GM21360 (cell line): ENCODE data around the gene TMEM121.

Source experiments
- ATAC-seq: cut with Tn5 transposase; IDR thresholded peaks from one replicate; pipeline ENCODE4 v1.9.1; 2021; ENCODE audit warnings: mild to moderate bottlenecking, moderate library complexity; ENCODE audit not compliant: unreplicated experiment

Gene TMEM121

GRCh38 chr14:105486974-105487448, 39.4 kb upstream of the TMEM121 start:
- ATAC-seq = no peak

DNA sequence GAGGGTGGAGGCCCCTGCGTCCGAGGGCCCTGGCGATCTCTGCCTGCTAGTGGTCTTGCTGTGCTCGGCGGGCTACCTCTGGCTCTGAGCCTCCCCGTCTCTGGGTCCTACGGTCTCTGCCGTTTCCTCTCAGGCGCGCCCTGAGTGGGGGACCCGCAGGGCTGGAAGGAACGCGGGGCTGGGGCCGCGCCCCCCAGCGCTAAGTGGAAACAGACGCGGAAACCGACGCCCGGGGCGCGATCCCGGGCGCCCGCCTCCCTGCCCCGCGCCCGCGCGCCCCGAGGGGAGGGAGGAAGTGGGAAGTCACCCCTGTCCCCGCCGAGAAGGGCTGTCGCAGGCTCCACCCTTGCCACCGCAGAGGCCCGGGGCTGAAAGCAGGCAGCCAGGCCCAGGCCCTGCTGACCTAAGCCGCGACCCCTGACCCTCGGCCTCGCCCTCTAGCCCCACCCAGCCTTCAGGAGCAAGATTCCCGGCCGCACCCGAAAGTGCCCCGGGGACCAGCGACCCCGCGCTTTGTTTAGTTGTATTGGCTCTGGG, 38.9 kb upstream of the TMEM121 start:
- no peak for ATAC-seq

- ATAC-seq = no peak
Observed at GRCh38 chr14:105487986-105488777, 38.2 kb upstream of the TMEM121 start.

GRCh38 chr14:105488781-105489541, 37.4 kb upstream of the TMEM121 start:
- ATAC-seq = no peak

GRCh38 chr14:105489542-105490266, 36.7 kb upstream of the TMEM121 start:
- no peak for ATAC-seq

DNA sequence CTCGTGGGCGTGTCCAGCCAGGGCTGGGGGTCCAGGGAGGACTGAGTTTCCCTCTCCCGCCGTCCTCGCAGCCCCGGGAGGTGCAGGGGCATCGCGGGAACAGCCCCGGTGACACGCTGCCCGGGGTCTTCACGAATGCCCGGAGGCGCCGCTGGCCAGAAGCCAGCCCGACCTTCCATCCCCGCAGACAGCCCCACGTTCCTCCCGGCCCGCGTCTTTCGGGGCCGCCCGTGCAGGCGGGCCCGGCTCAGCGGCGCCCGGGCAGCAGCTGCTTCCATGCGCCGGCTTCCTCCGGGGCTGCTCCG, 36.2 kb upstream of the TMEM121 start:
- peak; percentile 1 for ATAC-seq

DNA sequence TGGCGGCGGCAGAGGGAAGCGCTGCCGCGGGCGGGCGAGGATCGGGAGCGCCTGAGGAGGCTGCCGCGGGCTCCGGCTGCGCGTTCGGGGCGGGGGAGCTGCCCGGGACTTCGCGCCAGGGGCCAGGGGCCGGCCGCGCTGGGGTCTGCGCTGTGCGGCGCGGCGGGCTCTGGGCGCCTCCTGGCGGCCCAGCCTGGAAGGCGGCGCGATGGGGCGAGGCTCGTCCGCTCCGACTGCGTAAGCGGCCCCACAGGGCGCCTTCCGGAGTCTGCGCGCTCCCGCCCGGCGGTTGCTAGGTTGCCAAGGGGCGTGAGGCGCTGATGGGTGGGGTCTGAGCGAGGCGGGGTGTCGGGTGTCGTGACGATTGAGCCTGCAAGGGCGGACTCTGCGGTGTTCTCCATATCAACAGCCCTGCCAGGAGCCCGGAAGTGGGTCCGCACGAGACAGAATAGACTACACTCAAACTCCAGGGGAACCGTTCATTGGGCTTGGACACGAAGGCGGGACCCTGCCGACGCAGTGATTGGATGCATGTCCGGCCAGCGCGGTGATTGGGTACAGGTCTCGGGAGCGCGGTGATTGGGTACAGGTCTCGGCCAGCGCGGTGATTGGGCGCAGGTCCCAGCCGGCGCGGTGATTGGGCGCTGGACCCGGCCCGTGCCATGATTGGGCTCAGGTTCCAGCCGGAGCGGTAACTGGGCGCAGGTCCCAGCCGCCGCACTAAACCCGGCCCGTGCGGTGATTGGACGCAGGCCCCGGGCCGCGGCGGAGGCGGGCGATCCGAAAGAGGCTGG, 35.6 kb upstream of the TMEM121 start, which contains the start of gene TEDC1:
Gene TEDC1 (plus strand): TSS at position 675 of the 794 bp plus-strand sequence. CDS start 130 bp downstream, outside the sequence.
- ATAC-seq = peak; percentile 61

DNA sequence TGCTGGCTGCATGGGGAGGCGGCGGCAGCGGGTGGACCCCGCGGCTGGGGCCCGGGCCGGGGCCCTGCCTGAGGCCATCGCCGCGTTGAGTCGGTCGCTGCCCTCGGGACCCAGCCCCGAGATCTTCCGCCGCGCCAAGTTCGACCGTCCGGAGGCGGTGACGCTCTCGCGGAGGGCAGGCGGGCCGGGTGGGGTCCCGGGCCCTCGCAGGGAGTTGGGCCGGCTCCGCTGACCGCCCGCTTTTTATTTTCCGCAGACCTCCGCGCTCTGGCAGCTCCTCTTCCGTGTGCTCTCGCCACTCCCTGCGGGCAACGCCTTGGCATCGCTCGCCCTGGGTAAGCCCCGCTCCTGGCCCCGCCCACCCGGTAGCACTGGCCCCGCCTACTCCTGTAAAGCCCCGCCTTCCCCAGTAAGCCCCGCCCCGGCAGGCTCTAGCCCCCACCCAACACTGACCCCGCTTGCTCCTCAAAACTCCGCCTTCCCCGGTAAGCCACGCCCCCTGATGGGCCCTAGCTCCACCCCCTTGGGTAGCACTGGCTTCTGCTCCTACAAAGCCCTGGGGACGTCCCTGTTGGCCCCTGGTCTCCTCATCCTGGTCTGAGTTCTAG, 34.9 kb upstream of the TMEM121 start:
- ATAC-seq = peak; percentile 13

GRCh38 chr14:105492031-105492970, 34.1 kb upstream of the TMEM121 start:
- no peak for ATAC-seq

GRCh38 chr14:105492971-105493871, 33.2 kb upstream of the TMEM121 start:
- no peak for ATAC-seq

GRCh38 chr14:105493921-105494605, 32.3 kb upstream of the TMEM121 start:
- no peak for ATAC-seq

- ATAC-seq = no peak
Observed at GRCh38 chr14:105494606-105494929, 31.8 kb upstream of the TMEM121 start.

- no peak for ATAC-seq
Observed at GRCh38 chr14:105495101-105495989, 31.0 kb upstream of the TMEM121 start.

- ATAC-seq = no peak
Observed at GRCh38 chr14:105495990-105496830, 30.2 kb upstream of the TMEM121 start.

GRCh38 chr14:105496831-105497591, 29.4 kb upstream of the TMEM121 start:
- no peak for ATAC-seq
